H1 (cell line): ENCODE results near the gene RSKR. TPM values are rescaled to one million over a fixed set of nuclear protein-coding genes. Genes with fewer than 3 reads are reported as not detected.

ENCODE experiments used
- CTCF ChIA-PET: fragments of 300-600 bp; sonication (Branson Sonifier 250); formaldehyde crosslinking; loops from one replicate; lab custom pipeline; 2021; ENCODE audit not compliant: partially characterized antibody; lab: Charles Lee
- POLR2A ChIA-PET: fragments of 300-600 bp; sonication (Branson Sonifier 250); formaldehyde crosslinking; loops from one replicate; lab custom pipeline; 2021; ENCODE audit warnings: inconsistent platforms; ENCODE audit not compliant: partially characterized antibody; lab: Charles Lee
- DNase-seq, 2 experiments: peaks; one replicate each; pipeline versions ENCODE4 v3.0.0 to v3.0.0-alpha.2; 2010 to 2022; ENCODE audit warnings: low spot score in 2 of 2, low read depth in 1 of 2, mixed read lengths in 1 of 2
- FAIRE-seq: peaks from 2 replicates; lab custom pipeline; 2011; peaks lifted over from hg19 to GRCh38; lab: Jason Lieb, UNC
- H2AFZ ChIP-seq: 2 replicates; pipeline ENCODE4 v1.8.1; 2012; ENCODE audit warnings: low read length, inconsistent platforms
- H2AK5ac ChIP-seq: 2 replicates; pipeline ENCODE4 v1.6.1; 2013; ENCODE audit warnings: low read depth, low read length
- H2BK120ac ChIP-seq: replicated peaks from 2 replicates; pipeline ENCODE3; 2013; ENCODE audit warnings: low read depth, low read length, inconsistent platforms
- H2BK12ac ChIP-seq: 2 replicates; pipeline ENCODE4 v1.6.1; 2013; ENCODE audit warnings: low read depth, low read length
- H2BK15ac ChIP-seq: 2 replicates; pipeline ENCODE4 v1.6.1; 2013; ENCODE audit warnings: low read length
- H2BK20ac ChIP-seq: 2 replicates; pipeline ENCODE4 v1.6.1; 2013; ENCODE audit warnings: low read length
- H2BK5ac ChIP-seq: 2 replicates; pipeline ENCODE4 v1.6.1; 2013; ENCODE audit warnings: low read depth, low read length
- H3K14ac ChIP-seq: 2 replicates; pipeline ENCODE4 v1.6.1; 2013; ENCODE audit warnings: inconsistent platforms; ENCODE audit not compliant: insufficient read length
- H3K18ac ChIP-seq: 2 replicates; pipeline ENCODE4 v1.6.1; 2013; ENCODE audit warnings: low read length; ENCODE audit errors: extremely low read depth
- H3K23ac ChIP-seq: 2 replicates; pipeline ENCODE4 v1.6.1; 2013; ENCODE audit warnings: inconsistent platforms; ENCODE audit not compliant: insufficient read length
- H3K23me2 ChIP-seq: 2 replicates; pipeline ENCODE4 v1.6.1; 2013; ENCODE audit warnings: low read depth, low read length
- H3K27ac ChIP-seq: 2 replicates; pipeline ENCODE4 v1.6.1; 2011; ENCODE audit warnings: low read depth, low read length, inconsistent platforms
- H3K27me3 ChIP-seq, 4 experiments: replicated peaks in 1 of 4; 1 replicate in 1 of 4; 2 replicates in 3 of 4; pipeline versions ENCODE4 v1.6.1 to v1.8.1; 2011 to 2013; ENCODE audit warnings: low read length in 3 of 4, mild to moderate bottlenecking in 3 of 4, inconsistent platforms in 2 of 4, mixed read lengths in 2 of 4, moderate library complexity in 1 of 4; ENCODE audit not compliant: control insufficient read depth in 3 of 4, insufficient read depth in 3 of 4; ENCODE audit errors: extremely low read depth in 1 of 4
- H3K36me3 ChIP-seq, 4 experiments: 2 replicates each; pipeline versions ENCODE4 v1.6.1 to v1.8.1; 2011 to 2013; ENCODE audit warnings: mild to moderate bottlenecking in 4 of 4, low read length in 3 of 4, moderate library complexity in 2 of 4, control low read depth in 1 of 4, inconsistent platforms in 1 of 4; ENCODE audit not compliant: insufficient read depth in 4 of 4, control insufficient read depth in 2 of 4
- H3K4ac ChIP-seq: replicated peaks from 2 replicates; pipeline ENCODE3; 2013; ENCODE audit warnings: low read length, low read depth, mixed read lengths, inconsistent platforms; ENCODE audit not compliant: insufficient read length
- H3K4me1 ChIP-seq, 4 experiments: replicated peaks in 1 of 4; 1 replicate in 1 of 4; 2 replicates in 3 of 4; pipeline versions ENCODE4 v1.6.1 to v1.8.1; 2011 to 2013; ENCODE audit warnings: low read length in 3 of 4, inconsistent platforms in 2 of 4, mixed read lengths in 1 of 4; ENCODE audit not compliant: insufficient read depth in 4 of 4, control insufficient read depth in 3 of 4
- H3K4me2 ChIP-seq, 2 experiments: 2 replicates each; pipeline versions ENCODE4 v1.6.1 to v1.8.1; 2011 to 2013; ENCODE audit warnings: low read depth in 2 of 2, low read length in 2 of 2, control low read depth in 1 of 2, inconsistent platforms in 1 of 2, mild to moderate bottlenecking in 1 of 2; ENCODE audit not compliant: insufficient read depth in 1 of 2
- H3K4me3 ChIP-seq, 4 experiments: fragments of 200-600, 300-600 bp in 1 of 4; sonication (generic), shearing (Covaris generic), sonication (Bioruptor Twin) in 1 of 4; 2 replicates each; pipeline versions ENCODE4 v1.5.1 to v1.8.1; 2011 to 2016; ENCODE audit warnings: low read length in 4 of 4, low read depth in 3 of 4, control low read depth in 2 of 4, inconsistent platforms in 2 of 4, mild to moderate bottlenecking in 2 of 4, mixed read lengths in 1 of 4, moderate library complexity in 1 of 4; ENCODE audit not compliant: insufficient read depth in 2 of 4; ENCODE audit errors: extremely low read depth in 1 of 4
- H3K56ac ChIP-seq: replicated peaks from 2 replicates; pipeline ENCODE3; 2013; ENCODE audit warnings: low read depth, mild to moderate bottlenecking, mixed read lengths, low read length, inconsistent platforms; ENCODE audit not compliant: insufficient read length
- H3K79me1 ChIP-seq: 2 replicates; pipeline ENCODE4 v1.6.1; 2013; ENCODE audit warnings: low read depth, low read length, control low read depth
- H3K79me2 ChIP-seq, 2 experiments: 2 replicates each; pipeline versions ENCODE4 v1.6.1 to v1.8.1; 2012 to 2013; ENCODE audit warnings: low read length in 2 of 2, mild to moderate bottlenecking in 2 of 2, inconsistent platforms in 1 of 2; ENCODE audit not compliant: insufficient read depth in 2 of 2, control insufficient read depth in 1 of 2
- H3K9ac ChIP-seq, 4 experiments: replicated peaks in 1 of 4; 1 replicate in 1 of 4; 2 replicates in 3 of 4; pipeline versions ENCODE4 v1.6.1 to v1.8.1; 2011 to 2013; ENCODE audit warnings: low read depth in 3 of 4, low read length in 3 of 4, control low read depth in 2 of 4, mild to moderate bottlenecking in 2 of 4, moderate library complexity in 2 of 4, inconsistent platforms in 1 of 4; ENCODE audit errors: extremely low read depth in 1 of 4
- H3K9me3 ChIP-seq, 2 experiments: 2 replicates each; pipeline versions ENCODE4 v1.6.1 to v1.8.1; 2012 to 2013; ENCODE audit warnings: mild to moderate bottlenecking in 2 of 2, moderate library complexity in 2 of 2, control low read depth in 1 of 2, inconsistent platforms in 1 of 2, low read depth in 1 of 2, low read length in 1 of 2, mixed read lengths in 1 of 2; ENCODE audit not compliant: insufficient read depth in 2 of 2
- H4K20me1 ChIP-seq, 2 experiments: replicated peaks in 1 of 2; 2 replicates each; pipeline versions ENCODE3 to v1.8.1; 2011 to 2013; ENCODE audit warnings: inconsistent platforms in 2 of 2, low read length in 2 of 2, mild to moderate bottlenecking in 1 of 2; ENCODE audit not compliant: insufficient read depth in 2 of 2, control insufficient read depth in 1 of 2
- H4K5ac ChIP-seq: 2 replicates; pipeline ENCODE4 v1.6.1; 2013; ENCODE audit warnings: low read length, low read depth, mixed read lengths, inconsistent platforms; ENCODE audit not compliant: insufficient read length
- H4K8ac ChIP-seq: 2 replicates; pipeline ENCODE4 v1.8.0; 2013; ENCODE audit warnings: mild to moderate bottlenecking, moderate library complexity, low read length, inconsistent platforms; ENCODE audit not compliant: insufficient read depth; ENCODE audit errors: extremely low read depth
- H4K91ac ChIP-seq: replicated peaks from 2 replicates; pipeline ENCODE3; 2013; ENCODE audit warnings: low read length, mixed read lengths, inconsistent platforms; ENCODE audit not compliant: insufficient read length
- BRCA1 ChIP-seq: IDR thresholded peaks from 2 replicates; pipeline ENCODE4 v1.6.1; 2012; ENCODE audit warnings: low read depth, low read length, improper control_type of control experiment
- CREB1 ChIP-seq: IDR thresholded peaks from 2 replicates; pipeline ENCODE4 v1.6.1; 2012; ENCODE audit warnings: inconsistent platforms
- EZH2 ChIP-seq: fragments of 200-600 bp; sonication (generic); IDR thresholded peaks from 2 replicates; pipeline ENCODE4 v1.7.1; 2012; ENCODE audit warnings: low read depth, mild to moderate bottlenecking, moderate library complexity, low read length, inconsistent platforms; ENCODE audit not compliant: severe bottlenecking
- GABPA ChIP-seq: IDR thresholded peaks from 2 replicates; pipeline ENCODE4 v1.6.1; 2011; ENCODE audit warnings: mild to moderate bottlenecking, low read length, moderate library complexity, borderline replicate concordance; ENCODE audit not compliant: insufficient read depth
- KDM4A ChIP-seq: IDR thresholded peaks from one replicate; pipeline ENCODE4 v1.7.1; 2012; ENCODE audit warnings: low read depth, mild to moderate bottlenecking, moderate library complexity, low read length, inconsistent platforms; ENCODE audit not compliant: severe bottlenecking
- NANOG ChIP-seq: IDR thresholded peaks from 2 replicates; pipeline ENCODE4 v1.6.1; 2011; ENCODE audit warnings: low read length, low read depth, mild to moderate bottlenecking, inconsistent platforms; ENCODE audit not compliant: insufficient read depth, poor library complexity, severe bottlenecking
- POU5F1 ChIP-seq: IDR thresholded peaks from 2 replicates; pipeline ENCODE4 v1.6.1; 2011; ENCODE audit warnings: low read depth, mild to moderate bottlenecking, low read length, moderate library complexity
- SIN3A ChIP-seq, 2 experiments: IDR thresholded peaks in 1 of 2; conservative IDR thresholded peaks in 1 of 2; 2 replicates each; pipeline ENCODE4 v1.6.1; 2011 to 2012; ENCODE audit warnings: low read length in 2 of 2, improper control_type of control experiment in 1 of 2, low read depth in 1 of 2, mild to moderate bottlenecking in 1 of 2
- WGBS, 2 experiments: shearing (Covaris generic) in 1 of 2; methylation state at CpG; one replicate each; pipeline versions ENCODE4 v1.1.6 to v1.1.7; 2013 to 2015; ENCODE audit warnings: low lambda C conversion rate in 2 of 2, mixed read lengths in 2 of 2, inconsistent platforms in 1 of 2, low coverage in 1 of 2, missing lambda C conversion rate in 1 of 2; ENCODE audit not compliant: insufficient replicate concordance in 2 of 2, insufficient coverage in 1 of 2, insufficient read length in 1 of 2; ENCODE audit errors: extremely low coverage in 1 of 2, missing lambda C conversion rate in 1 of 2; 5-methylcytosine and 5-hydroxymethylcytosine counted together
- polyA plus RNA-seq, 7 experiments: library from polyadenylated mRNA; depleted of rRNA in 3 of 7; stranded (reverse) in 5 of 7; unstranded in 2 of 7; fragments of >200 nt in 5 of 7; fragments of 200-250 nt in 2 of 7; gene quantifications; 1 replicate in 5 of 7; 2 replicates in 1 of 7; 4 replicates in 1 of 7; pipeline versions ENCODE4 v1.2.1 to v1.2.3, GENCODE V29; 2011 to 2013; ENCODE audit warnings: missing spikeins in 2 of 7, mixed read lengths in 2 of 7
- total RNA-seq: library from RNA; stranded (reverse); fragmentation: NEBNext Ultra II Directional; extraction: Animal tissue kit (Norgen Biotek cat#: 25700); gene quantifications from 2 replicates; pipeline ENCODE4 v1.2.1, GENCODE V29; 2021
- TF ChIP-seq, protein P1 (sequence below): IDR thresholded peaks from 2 replicates; pipeline ENCODE4 v1.6.1; 2012; ENCODE audit warnings: low read length, inconsistent platforms

RSKR gene
- total and polyA plus RNA-seq, 2 of the 8 experiments (the other 6 are each of a cell fraction or from before 2014, with no cell fraction given), result 24.1 to 28.5 TPM

DNA sequence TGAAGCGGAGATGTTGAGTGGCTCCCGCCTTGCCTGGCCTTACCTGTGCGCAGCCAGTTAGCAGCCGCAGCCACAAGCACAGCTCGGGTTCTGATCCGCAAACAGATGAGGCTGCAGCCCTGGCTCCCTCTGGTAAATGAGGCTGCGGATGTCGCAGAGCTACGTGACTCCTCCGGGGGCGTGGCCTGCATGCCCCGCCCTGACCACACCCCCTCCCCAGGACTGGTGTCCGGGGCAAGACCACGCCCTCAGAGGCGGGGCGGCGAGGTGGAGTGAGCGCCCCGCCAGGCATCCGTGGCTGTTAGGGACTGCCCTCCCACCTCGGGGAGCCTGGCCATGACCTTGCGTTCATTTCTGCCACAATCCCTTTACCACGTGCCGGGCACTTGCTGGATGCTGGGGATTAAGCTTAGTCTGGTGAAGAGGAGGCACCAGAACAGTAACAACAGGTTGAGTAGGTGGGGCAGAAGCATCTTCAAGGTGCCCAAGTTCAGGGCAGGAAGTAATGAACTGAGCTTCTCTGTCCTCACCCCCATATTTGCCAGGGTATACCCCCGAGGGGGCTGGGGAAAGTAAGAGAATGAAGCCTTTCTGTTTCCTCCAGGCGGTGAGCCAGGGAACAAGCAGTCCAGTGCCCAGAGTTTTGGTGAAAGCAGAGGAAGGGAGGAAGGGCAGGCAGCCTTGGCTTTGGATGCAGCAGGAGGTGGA, 37.1 kb downstream of the RSKR start, which contains the start of gene ALDOC:
ALDOC (minus strand) TSS at position 138 of the 708 bp plus-strand sequence. CDS start 1,363 bp downstream, outside the sequence.
- Histone ChIP-seq H3K14ac (no peak within 1 kb of the TSS), H2BK120ac (no peak within 1 kb of the TSS), H4K5ac (no peak within 1 kb of the TSS), H2BK20ac (no peak within 1 kb of the TSS), H3K4me2 (peak within 1 kb of the TSS; percentile 58 to 72), H3K4ac (no peak within 1 kb of the TSS), H3K4me1 (peaks cover 2 to 9% (median 5%) of the 10 kb centered on the region in 4 experiments; a peak in 6 of 7 replicates), H4K8ac (no peak within 1 kb of the TSS), H3K79me1 (no peaks in the 10 kb centered on the region), H2AK5ac (no peak within 1 kb of the TSS), H3K36me3 (peaks cover 16 to 37% (median 34%) of the 10 kb centered on the region in 4 experiments), H3K27ac (no peak within 1 kb of the TSS), H2BK5ac (peak within 1 kb of the TSS; percentile 79; the same call in 1 of the 2 replicates), H3K4me3 (peak within 1 kb of the TSS; percentile 12 to 54 (median 20); a peak in 5 of 8 replicates), H3K79me2 (no peaks in the 10 kb centered on the region), H3K18ac (peak within 1 kb of the TSS; percentile 26), H3K23me2 (no peaks in the 10 kb centered on the region; the same call in 1 of the 2 replicates), H2BK12ac (peak within 1 kb of the TSS; percentile 77; the same call in 1 of the 2 replicates), H3K56ac (no peak within 1 kb of the TSS), H4K91ac (peak within 1 kb of the TSS; percentile 13), H3K9me3 (no peaks in the 10 kb centered on the region), H3K23ac (no peak within 1 kb of the TSS), H3K9ac (no peak within 1 kb of the TSS; a peak in 1 of 7 replicates), H2AFZ (no peak within 1 kb of the TSS), H2BK15ac (no peak within 1 kb of the TSS), H3K27me3 (peaks cover 0 to 8% (median 4%) of the 10 kb centered on the region in 4 experiments; a peak in 4 of 7 replicates), H4K20me1 (peaks cover 4 to 5% of the 10 kb centered on the region in 2 experiments)
- FAIRE-seq, result no peak
- 7% methylated on average over 19 of the region's 26 CpGs; no CpG with 5 or more reads in 1 of the 2 experiments for WGBS, 2 experiments
- DNase-seq, result peak; percentile 97 to 99
- POLR2A ChIA-PET, result interaction anchor here (0.5 to 4.2 kb wide), 24 partner anchors 9 to 148 kb away, joined by 3 to 24 read pairs (median 4); partner anchors contain the start of genes BLTP2, PROCA1, RSKR and SDF2
- CTCF ChIA-PET, result interaction anchor here (0.6 to 3.5 kb wide), 11 partner anchors 7 to 94 kb away, joined by 3 to 18 read pairs (median 4); partner anchors contain the start of gene UNC119
- TF ChIP-seq KDM4A, result no peak
- peak; percentile 85 for TF ChIP-seq CREB1
- TF ChIP-seq BRCA1, result no peak
- no peak for TF ChIP-seq GABPA
- no peak for TF ChIP-seq EZH2
- no peak for TF ChIP-seq POU5F1
- TF ChIP-seq NANOG, result no peak
- TF ChIP-seq, protein P1, sequence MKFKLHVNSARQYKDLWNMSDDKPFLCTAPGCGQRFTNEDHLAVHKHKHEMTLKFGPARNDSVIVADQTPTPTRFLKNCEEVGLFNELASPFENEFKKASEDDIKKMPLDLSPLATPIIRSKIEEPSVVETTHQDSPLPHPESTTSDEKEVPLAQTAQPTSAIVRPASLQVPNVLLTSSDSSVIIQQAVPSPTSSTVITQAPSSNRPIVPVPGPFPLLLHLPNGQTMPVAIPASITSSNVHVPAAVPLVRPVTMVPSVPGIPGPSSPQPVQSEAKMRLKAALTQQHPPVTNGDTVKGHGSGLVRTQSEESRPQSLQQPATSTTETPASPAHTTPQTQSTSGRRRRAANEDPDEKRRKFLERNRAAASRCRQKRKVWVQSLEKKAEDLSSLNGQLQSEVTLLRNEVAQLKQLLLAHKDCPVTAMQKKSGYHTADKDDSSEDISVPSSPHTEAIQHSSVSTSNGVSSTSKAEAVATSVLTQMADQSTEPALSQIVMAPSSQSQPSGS, result no peak; the same call in 1 of the 2 replicates
- 0 out of 4 replicates have a peak, but pooled peaks of 1 of the 2 experiments have one; percentile 34 for TF ChIP-seq SIN3A (conservative IDR thresholded peaks at IDR 0.05 in 1 of 2, IDR thresholded peaks at IDR 0.05 in 1 of 2; ENCODE audit: low read depth in 1 of 2, low read length in 2 of 2)
